Karpas-422 (cell line): ENCODE measurements around the gene SLC16A13. TPM values are rescaled to one million over a fixed set of nuclear protein-coding genes. Genes with fewer than 3 reads are reported as not detected.

ENCODE experiments used
- DNase-seq: peaks from one replicate; pipeline ENCODE4 v3.0.0-alpha.2; 2015
- H2AFZ ChIP-seq: fragments of 200-600 bp; sonication (generic); 2 replicates; pipeline ENCODE4 v1.6.1; 2014; ENCODE audit warnings: antibody characterized with exemption, low read length, mixed read lengths
- H3K27ac ChIP-seq: fragments of 200-600 bp; sonication (generic); 2 replicates; pipeline ENCODE4 v1.5.1; 2014; ENCODE audit warnings: mild to moderate bottlenecking, low read length, moderate library complexity
- H3K27me3 ChIP-seq: fragments of 200-600 bp; sonication (generic); 2 replicates; pipeline ENCODE4 v1.6.1; 2014; ENCODE audit warnings: low read length, mixed read lengths
- H3K36me3 ChIP-seq: fragments of 200-600 bp; sonication (generic); 2 replicates; pipeline ENCODE4 v1.6.1; 2014; ENCODE audit warnings: low read length, mixed read lengths; ENCODE audit not compliant: insufficient read depth
- H3K4me1 ChIP-seq: fragments of 200-600 bp; sonication (generic); 2 replicates; pipeline ENCODE4 v1.6.1; 2014; ENCODE audit warnings: mild to moderate bottlenecking, low read length, mixed read lengths
- H3K4me2 ChIP-seq: fragments of 200-600 bp; sonication (generic); 2 replicates; pipeline ENCODE4 v1.6.1; 2014; ENCODE audit warnings: low read length, low read depth, mild to moderate bottlenecking; ENCODE audit not compliant: poor library complexity, severe bottlenecking
- H3K4me3 ChIP-seq: fragments of 200-600 bp; sonication (generic); 2 replicates; pipeline ENCODE4 v1.5.1; 2014; ENCODE audit warnings: mild to moderate bottlenecking, antibody characterized with exemption, low read length, mixed read lengths
- H3K79me2 ChIP-seq: fragments of 200-600 bp; sonication (generic); 2 replicates; pipeline ENCODE4 v1.6.1; 2014; ENCODE audit warnings: mild to moderate bottlenecking, low read length, mixed read lengths
- H3K9ac ChIP-seq: fragments of 200-600 bp; sonication (generic); 2 replicates; pipeline ENCODE4 v1.6.0; 2014; ENCODE audit warnings: low read length
- H3K9me2 ChIP-seq: fragments of 200-600 bp; sonication (generic), shearing (Covaris generic); replicated peaks from 2 replicates; pipeline ENCODE4 v1.6.0; 2014; ENCODE audit warnings: mild to moderate bottlenecking, low read length, moderate library complexity; ENCODE audit not compliant: insufficient read depth
- H3K9me3 ChIP-seq: fragments of 300-700, 200-600 bp; sonication (generic); 2 replicates; pipeline ENCODE4 v1.6.1; 2014; ENCODE audit warnings: low read length, mixed read lengths
- H4K20me1 ChIP-seq: fragments of 200-600 bp; sonication (generic); 2 replicates; pipeline ENCODE4 v1.6.1; 2014; ENCODE audit warnings: mild to moderate bottlenecking, antibody characterized with exemption, low read length, low read depth; ENCODE audit not compliant: insufficient read depth
- total RNA-seq: library from RNA; depleted of rRNA; stranded (reverse); fragments of >200 nt; shearing (Covaris generic); gene quantifications from 2 replicates; pipeline ENCODE4 v1.2.3, GENCODE V29; 2014; ENCODE audit warnings: low replicate concordance

The SLC16A13 gene
- total RNA-seq, 1 experiment from 2014 or later, result 6.0 TPM

GRCh38 chr17:7016886-7017826 lies 18.7 kb upstream of the SLC16A13 start:
- no peak overlapping the region for H3K4me3 ChIP-seq
- H3K79me2 ChIP-seq, result peaks cover 18% of the 10 kb centered on the region
- H4K20me1 ChIP-seq, result peaks cover 2% of the 10 kb centered on the region; the same call in 1 of the 2 replicates
- no peaks in the 10 kb centered on the region for H3K36me3 ChIP-seq
- DNase-seq, result no peak
- H2AFZ ChIP-seq, result no peak overlapping the region
- peaks cover 16% of the 10 kb centered on the region for H3K4me1 ChIP-seq
- no peak overlapping the region for H3K4me2 ChIP-seq
- no peaks in the 10 kb centered on the region for H3K9me3 ChIP-seq
- H3K9me2 ChIP-seq, result no peaks in the 10 kb centered on the region
- no peak overlapping the region for H3K9ac ChIP-seq
- H3K27me3 ChIP-seq, result no peaks in the 10 kb centered on the region
- H3K27ac ChIP-seq, result no peak overlapping the region

- no peak for DNase-seq
Measured at GRCh38 chr17:7017827-7018200, 18.0 kb upstream of the SLC16A13 start.

GRCh38 chr17:7018331-7018964 lies 17.4 kb upstream of the SLC16A13 start:
- H3K4me3 ChIP-seq, result no peak overlapping the region
- 0 out of 2 replicates have a peak, but pooled peaks cover 2% of the 10 kb centered on the region for H4K20me1 ChIP-seq
- H3K4me1 ChIP-seq, result peaks cover 19% of the 10 kb centered on the region
- H3K9ac ChIP-seq, result no peak overlapping the region
- H3K79me2 ChIP-seq, result peaks cover 7% of the 10 kb centered on the region
- no peaks in the 10 kb centered on the region for H3K36me3 ChIP-seq
- H3K27me3 ChIP-seq, result no peaks in the 10 kb centered on the region
- DNase-seq, result no peak
- no peaks in the 10 kb centered on the region for H3K9me3 ChIP-seq
- H2AFZ ChIP-seq, result no peak overlapping the region
- no peak overlapping the region for H3K27ac ChIP-seq
- H3K4me2 ChIP-seq, result no peak overlapping the region
- no peaks in the 10 kb centered on the region for H3K9me2 ChIP-seq

More at GRCh38 chr17:7017827-7018200, 18.0 kb upstream of the SLC16A13 start:
- H3K79me2 ChIP-seq, result peaks cover 13% of the 10 kb centered on the region
- H3K4me2 ChIP-seq, result no peak overlapping the region
- H3K4me3 ChIP-seq, result no peak overlapping the region
- no peak overlapping the region for H3K9ac ChIP-seq
- no peaks in the 10 kb centered on the region for H3K27me3 ChIP-seq
- H3K9me2 ChIP-seq, result no peaks in the 10 kb centered on the region
- H3K4me1 ChIP-seq, result peaks cover 19% of the 10 kb centered on the region
- H3K36me3 ChIP-seq, result no peaks in the 10 kb centered on the region
- H4K20me1 ChIP-seq, result 0 out of 2 replicates have a peak, but pooled peaks cover 2% of the 10 kb centered on the region
- H2AFZ ChIP-seq, result no peak overlapping the region
- no peaks in the 10 kb centered on the region for H3K9me3 ChIP-seq
- no peak overlapping the region for H3K27ac ChIP-seq

GRCh38 chr17:7019367-7019766 lies 16.4 kb upstream of the SLC16A13 start:
- Histone ChIP-seq H4K20me1 (0 out of 2 replicates have a peak, but pooled peaks cover 2% of the 10 kb centered on the region), H2AFZ (no peak overlapping the region), H3K9me3 (no peaks in the 10 kb centered on the region), H3K9ac (no peak overlapping the region), H3K27me3 (no peaks in the 10 kb centered on the region), H3K9me2 (no peaks in the 10 kb centered on the region), H3K4me1 (peaks cover 16% of the 10 kb centered on the region), H3K4me2 (no peak overlapping the region), H3K36me3 (no peaks in the 10 kb centered on the region), H3K4me3 (no peak overlapping the region), H3K27ac (no peak overlapping the region), H3K79me2 (no peaks in the 10 kb centered on the region)
- no peak for DNase-seq

GRCh38 chr17:7019839-7020519 lies 15.8 kb upstream of the SLC16A13 start:
- Histone ChIP-seq H3K27me3 (no peaks in the 10 kb centered on the region), H3K4me1 (peaks cover 15% of the 10 kb centered on the region), H3K9me2 (no peaks in the 10 kb centered on the region), H3K4me2 (no peak overlapping the region), H3K79me2 (no peaks in the 10 kb centered on the region), H3K36me3 (no peaks in the 10 kb centered on the region), H4K20me1 (0 out of 2 replicates have a peak, but pooled peaks cover 2% of the 10 kb centered on the region), H2AFZ (no peak overlapping the region), H3K4me3 (no peak overlapping the region), H3K9me3 (no peaks in the 10 kb centered on the region), H3K27ac (no peak overlapping the region), H3K9ac (no peak overlapping the region)
- DNase-seq, result no peak

GRCh38 chr17:7020894-7021664 lies 14.7 kb upstream of the SLC16A13 start:
- H4K20me1 ChIP-seq, result 0 out of 2 replicates have a peak, but pooled peaks cover 1% of the 10 kb centered on the region
- no peaks in the 10 kb centered on the region for H3K9me3 ChIP-seq
- no peaks in the 10 kb centered on the region for H3K36me3 ChIP-seq
- no peak overlapping the region for H3K9ac ChIP-seq
- H3K4me3 ChIP-seq, result no peak overlapping the region
- peaks cover 7% of the 10 kb centered on the region for H3K4me1 ChIP-seq
- no peak overlapping the region for H2AFZ ChIP-seq
- H3K9me2 ChIP-seq, result no peaks in the 10 kb centered on the region
- H3K27ac ChIP-seq, result no peak overlapping the region
- H3K4me2 ChIP-seq, result no peak overlapping the region
- H3K27me3 ChIP-seq, result no peaks in the 10 kb centered on the region
- DNase-seq, result no peak
- H3K79me2 ChIP-seq, result no peaks in the 10 kb centered on the region

GRCh38 chr17:7021993-7022778 lies 13.6 kb upstream of the SLC16A13 start:
- no peaks in the 10 kb centered on the region for H4K20me1 ChIP-seq
- H3K9ac ChIP-seq, result peak overlapping the region; percentile 41
- peaks cover 7% of the 10 kb centered on the region for H3K4me1 ChIP-seq
- no peaks in the 10 kb centered on the region for H3K36me3 ChIP-seq
- peak; percentile 90 for DNase-seq
- no peaks in the 10 kb centered on the region for H3K27me3 ChIP-seq
- H3K9me3 ChIP-seq, result no peaks in the 10 kb centered on the region
- H3K27ac ChIP-seq, result no peak overlapping the region
- H3K79me2 ChIP-seq, result no peaks in the 10 kb centered on the region
- H3K4me2 ChIP-seq, result peak overlapping the region; percentile 47
- H3K9me2 ChIP-seq, result no peaks in the 10 kb centered on the region
- no peak overlapping the region; the same call in 1 of the 2 replicates for H3K4me3 ChIP-seq
- H2AFZ ChIP-seq, result no peak overlapping the region
